Stimulated activated CD4-positive, alpha-beta T cell treated with anti-CD3 and anti-CD28 coated beads, Interleukin-12 subunit alpha, Interleukin-12 subunit beta, amount 100 ng/mL, for 4 hours (primary cell): ENCODE data around the gene ATAD3C.
A peak's percentile ranks its signal among the peaks of the same experiment; 100 is the strongest.
"Not testable (repeated sequence)": the region's sequence is repeated elsewhere in the genome, so short reads cannot be mapped to it uniquely, and the experiment has no call there.

Source experiments
- DNase-seq: peaks from one replicate; pipeline ENCODE4 v3.0.0-alpha.2; 2020

ATAD3C gene

DNA sequence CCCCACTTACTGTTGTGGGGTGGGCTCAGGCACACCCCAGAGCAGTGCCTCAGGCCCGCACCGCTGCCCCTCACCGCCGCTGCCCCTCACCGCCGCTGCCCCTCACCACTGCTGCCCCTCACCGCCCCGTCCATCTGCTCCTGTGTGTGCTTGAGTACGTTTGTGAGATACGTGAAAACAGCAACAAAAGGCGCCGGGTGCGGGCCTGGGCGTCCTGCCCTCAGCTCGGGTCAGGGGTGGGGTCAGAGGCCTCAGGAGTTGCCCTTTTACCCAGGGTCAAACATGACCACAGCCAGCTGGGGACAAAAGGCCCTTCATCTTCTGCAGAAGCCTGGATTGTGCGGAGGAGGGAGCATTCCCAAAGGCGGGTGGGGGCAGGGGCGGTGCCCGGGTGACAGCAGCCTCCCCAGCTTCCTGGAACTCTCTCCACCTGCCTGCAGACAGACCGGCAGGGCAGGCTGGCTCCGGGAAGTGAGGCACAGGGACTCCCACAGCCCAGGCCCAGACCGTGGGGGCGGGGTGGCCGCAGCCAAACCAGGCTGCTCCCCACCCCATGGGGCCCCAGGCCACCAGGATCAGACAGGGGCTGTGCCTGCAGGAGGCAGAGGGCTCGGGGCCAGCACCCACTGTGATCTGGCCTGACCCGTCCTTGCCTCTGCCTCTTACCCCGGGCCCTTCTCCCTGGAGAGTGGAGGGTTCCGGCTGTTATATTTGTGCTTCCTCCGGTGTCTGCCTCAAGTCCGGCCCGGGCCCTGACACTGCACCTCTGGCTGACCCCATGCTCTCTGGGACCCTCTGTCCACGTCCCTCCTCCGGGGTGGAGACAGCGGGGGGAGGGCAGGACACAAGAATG is 16.3 kb upstream of the ATAD3C start:
- no peak for DNase-seq

GRCh38 chr1:1433804-1434130 is 15.7 kb upstream of the ATAD3C start:
- DNase-seq, result peak; percentile 48

DNA sequence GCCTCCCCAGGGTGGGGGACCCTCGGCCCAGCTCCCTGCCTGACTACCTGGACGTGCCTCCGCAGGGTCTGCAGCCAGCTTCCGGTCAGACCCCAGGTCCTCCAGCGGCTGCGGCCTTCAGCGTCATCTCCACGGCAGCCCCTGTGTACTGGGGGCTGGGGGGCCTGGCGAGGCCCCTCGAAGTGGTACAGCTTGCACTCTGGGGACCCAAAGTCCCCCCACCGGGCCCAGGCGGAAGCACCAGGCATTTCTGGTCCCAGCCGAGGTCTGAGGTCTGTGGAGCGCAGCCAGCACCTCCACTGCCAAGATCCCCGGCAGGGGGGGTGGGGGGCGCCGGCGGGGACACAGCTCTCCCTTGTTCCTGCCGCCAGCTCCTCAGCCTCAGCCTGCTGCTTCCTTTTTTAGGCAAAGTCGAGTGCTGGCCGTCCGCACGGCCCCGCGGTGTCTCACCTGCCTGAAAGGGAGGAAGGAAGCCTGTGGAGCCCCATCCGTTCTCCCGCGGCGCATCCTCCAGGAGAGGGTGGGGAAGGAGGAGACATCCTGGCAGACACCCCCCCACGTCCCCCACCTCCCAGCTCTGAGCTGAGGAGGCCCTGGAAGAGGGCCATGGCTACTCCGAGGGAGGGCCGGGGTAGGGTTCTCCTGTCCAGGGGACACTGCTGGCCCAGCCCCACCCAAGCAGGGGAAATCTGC is 15.2 kb upstream of the ATAD3C start:
- DNase-seq, result no peak

DNA sequence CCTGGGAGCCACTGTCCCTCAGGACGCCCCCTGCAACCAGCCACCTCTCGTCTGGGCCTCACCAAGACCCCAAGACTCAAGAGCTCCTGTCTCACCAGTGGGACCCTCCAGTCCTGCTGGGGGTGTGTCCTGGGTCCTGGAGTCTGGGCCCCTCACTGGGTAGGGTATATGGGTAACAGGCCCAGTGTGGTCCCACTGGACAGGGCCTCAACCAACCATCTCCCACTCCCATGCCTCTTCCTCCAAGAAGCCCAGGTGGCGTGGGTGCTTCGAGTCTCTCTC is 14.7 kb upstream of the ATAD3C start:
- no peak for DNase-seq

DNA sequence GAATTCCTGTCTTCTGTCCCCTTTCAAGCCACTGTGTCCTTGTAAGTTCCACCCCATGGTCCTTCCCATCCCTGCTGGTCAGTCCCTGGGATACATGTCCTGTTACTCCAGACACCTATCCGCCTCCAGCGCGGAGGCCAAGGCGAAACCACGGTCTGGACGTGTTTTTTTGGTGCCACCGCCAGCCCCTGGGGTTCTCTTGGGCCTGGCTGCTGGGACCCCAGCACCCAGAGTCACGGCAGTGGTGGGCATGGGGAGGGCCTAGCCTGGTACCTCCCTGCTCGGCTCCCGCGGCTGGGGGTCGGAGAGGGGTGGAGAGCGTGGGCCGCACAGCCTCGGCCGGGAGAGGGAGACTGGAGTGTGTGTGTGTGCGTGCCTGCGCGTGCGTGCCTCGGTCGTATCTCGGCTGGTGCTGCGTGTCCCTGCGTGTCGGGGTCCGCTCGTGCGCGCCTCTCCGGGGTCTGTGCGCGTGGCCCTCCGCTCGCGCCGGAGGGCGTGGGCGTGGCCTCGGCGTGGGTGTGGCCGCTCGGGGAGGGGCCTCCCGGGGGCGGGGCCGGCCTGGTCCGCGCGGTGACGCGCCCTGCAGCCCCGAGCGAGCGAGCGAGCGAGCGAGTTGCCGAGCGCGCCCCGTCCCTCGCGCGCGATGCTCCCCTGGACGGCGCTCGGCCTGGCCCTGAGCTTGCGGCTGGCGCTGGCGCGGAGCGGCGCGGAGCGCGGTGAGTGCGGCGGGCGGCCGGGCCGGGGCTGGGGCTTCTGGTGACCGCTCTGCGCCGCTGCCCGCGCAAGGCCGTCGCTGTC is 14.2 kb upstream of the ATAD3C start, which contains the start of gene VWA1:
TSS of gene VWA1 (plus strand) at position 585 of the 798 bp plus-strand sequence. CDS start at position 644, 59 bp downstream.
- DNase-seq, result peak; percentile 71

- no peak for DNase-seq
Observed at GRCh38 chr1:1435911-1436629, 13.4 kb upstream of the ATAD3C start.

GRCh38 chr1:1436630-1437032 is 12.9 kb upstream of the ATAD3C start:
- no peak for DNase-seq

DNA sequence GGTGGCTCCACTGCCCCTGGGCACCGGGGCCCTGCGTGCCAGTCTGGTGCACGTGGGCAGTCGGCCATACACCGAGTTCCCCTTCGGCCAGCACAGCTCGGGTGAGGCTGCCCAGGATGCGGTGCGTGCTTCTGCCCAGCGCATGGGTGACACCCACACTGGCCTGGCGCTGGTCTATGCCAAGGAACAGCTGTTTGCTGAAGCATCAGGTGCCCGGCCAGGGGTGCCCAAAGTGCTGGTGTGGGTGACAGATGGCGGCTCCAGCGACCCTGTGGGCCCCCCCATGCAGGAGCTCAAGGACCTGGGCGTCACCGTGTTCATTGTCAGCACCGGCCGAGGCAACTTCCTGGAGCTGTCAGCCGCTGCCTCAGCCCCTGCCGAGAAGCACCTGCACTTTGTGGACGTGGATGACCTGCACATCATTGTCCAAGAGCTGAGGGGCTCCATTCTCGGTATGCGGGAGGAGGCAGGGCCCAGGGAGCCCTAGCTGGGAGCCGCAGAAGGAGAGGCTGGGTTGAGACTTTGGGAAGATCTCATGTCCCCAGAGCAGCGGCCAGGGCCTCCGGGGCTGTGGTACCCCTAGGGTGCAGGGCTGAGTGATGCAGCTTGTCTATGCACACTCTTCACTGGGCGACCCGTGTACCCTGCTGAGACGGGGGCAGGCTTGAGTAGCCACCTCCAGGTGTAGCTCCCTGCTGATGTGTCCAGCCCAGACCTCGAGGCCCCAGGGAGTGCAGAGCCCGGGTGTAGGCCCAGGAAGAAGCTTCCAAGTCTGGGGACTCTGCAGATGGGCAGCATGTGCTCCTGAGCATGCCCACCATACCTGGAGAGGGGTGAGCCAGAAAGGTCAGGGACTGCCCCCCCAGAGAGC is 12.2 kb upstream of the ATAD3C start:
- DNase-seq, result no peak

GRCh38 chr1:1437904-1438376 is 11.5 kb upstream of the ATAD3C start:
- no peak for DNase-seq

GRCh38 chr1:1438531-1439381 is 10.7 kb upstream of the ATAD3C start:
- no peak for DNase-seq

DNA sequence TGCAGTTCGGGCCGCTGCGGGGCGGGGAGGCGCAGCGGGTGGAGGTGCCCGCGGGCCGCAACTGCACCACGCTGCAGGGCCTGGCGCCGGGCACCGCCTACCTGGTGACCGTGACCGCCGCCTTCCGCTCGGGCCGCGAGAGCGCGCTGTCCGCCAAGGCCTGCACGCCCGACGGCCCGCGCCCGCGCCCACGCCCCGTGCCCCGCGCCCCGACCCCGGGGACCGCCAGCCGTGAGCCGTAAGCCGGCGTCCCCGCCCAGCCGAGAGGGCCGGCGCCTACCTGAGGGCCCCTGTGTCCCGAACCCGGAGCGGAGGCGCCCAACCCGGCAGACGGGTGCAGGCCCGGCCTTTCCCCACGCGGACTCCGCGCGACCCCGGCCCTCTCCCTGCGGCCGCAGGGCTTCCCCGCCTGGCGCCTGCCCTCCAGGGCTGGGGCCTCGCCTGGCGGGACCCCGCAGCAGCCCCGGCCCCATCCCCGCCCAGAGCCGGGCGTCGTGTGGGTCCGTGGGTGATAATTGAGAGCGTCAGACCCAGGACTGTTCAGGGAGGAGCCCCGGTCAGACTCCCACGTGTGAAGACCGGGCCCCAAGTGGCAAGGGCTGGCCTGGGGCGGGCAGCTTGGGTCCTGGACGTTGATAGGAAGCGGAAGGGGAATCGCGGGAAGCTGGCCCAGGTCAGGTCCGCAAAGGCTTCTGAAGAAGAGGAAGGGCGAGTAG is 9.8 kb upstream of the ATAD3C start:
- no peak for DNase-seq

DNA sequence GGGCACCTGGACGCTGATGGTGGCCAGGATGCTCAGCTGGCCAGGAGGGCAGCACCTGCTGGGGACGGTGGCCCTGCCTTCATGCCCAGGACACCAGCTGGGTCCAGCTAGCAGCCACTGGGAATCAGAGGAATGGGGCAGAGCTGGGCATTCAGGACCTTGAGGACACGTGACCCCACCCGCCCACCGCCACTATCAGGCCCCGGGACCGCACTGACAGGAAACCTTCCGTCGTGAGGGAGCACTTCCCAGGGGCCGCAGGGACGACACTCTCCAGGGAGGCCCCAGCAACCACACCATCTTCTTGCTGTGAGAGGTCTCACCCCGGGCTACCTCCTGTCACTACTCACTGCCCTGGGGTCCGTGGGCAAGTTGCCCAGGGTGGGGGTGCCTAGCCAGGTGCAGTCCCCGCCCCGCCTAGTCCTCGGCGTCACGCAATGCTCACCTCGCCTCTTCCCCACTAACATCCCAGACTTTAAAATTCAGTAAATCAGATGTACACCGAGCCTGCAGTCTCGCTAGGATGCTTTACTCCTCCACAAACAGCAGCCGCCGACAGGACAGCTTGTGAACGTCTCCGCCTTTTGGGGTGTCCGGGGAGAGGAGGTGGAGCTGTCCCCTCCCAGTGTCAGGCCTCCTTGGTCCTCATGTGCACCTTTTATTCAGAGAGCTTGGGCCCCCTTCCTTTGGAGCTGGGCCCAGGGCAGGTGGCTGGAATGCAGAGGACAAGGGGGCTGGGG is 9.1 kb upstream of the ATAD3C start:
- no peak for DNase-seq

DNA sequence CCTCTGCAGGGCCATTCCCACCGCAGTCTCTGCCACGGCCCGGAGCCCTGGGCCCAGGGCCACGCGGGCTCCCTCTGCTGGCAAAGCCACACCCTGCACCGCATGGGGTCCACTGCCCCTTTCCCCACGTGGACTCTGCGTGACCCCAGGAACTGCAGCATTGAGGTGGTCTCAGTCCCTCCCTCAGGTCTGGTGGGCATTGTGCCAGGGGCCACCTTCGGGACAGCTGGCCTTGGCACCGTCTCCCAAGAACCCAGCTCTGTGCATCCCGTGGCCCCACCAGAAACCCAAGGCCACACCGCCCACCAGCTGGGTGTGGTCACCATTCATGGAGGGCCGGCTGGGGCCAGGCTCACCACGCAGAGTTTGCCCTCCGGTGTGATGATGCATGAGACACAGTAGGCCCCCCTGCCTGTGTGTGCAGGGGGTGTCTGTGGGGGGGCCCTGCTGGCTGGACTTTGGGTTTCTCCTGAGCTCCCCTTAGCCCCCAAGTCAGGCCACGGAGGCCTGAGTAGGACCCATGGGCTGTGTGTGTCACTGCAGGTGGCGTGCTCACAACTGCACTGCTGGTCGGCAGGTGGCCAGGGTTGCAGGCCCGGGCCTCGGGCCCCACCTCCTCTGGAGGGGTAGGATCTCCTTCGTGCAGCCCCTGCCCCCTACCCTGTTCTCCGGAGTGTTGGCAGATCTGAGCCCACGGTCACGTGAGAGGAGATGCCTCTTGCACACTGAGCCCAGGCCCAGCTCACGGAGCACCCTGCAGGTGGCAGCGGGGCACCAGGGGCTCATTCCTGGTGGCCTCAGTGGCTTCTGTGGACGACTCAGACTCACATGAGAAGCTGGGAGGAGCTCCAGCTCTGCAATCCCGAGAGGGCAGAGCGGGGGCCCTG is 8.2 kb upstream of the ATAD3C start:
- peak; percentile 71 for DNase-seq

GRCh38 chr1:1442069-1442770 is 7.3 kb upstream of the ATAD3C start:
- no peak for DNase-seq

- DNase-seq, result not testable (repeated sequence)
Observed at GRCh38 chr1:1446631-1447030, 2.9 kb upstream of the ATAD3C start.

DNA sequence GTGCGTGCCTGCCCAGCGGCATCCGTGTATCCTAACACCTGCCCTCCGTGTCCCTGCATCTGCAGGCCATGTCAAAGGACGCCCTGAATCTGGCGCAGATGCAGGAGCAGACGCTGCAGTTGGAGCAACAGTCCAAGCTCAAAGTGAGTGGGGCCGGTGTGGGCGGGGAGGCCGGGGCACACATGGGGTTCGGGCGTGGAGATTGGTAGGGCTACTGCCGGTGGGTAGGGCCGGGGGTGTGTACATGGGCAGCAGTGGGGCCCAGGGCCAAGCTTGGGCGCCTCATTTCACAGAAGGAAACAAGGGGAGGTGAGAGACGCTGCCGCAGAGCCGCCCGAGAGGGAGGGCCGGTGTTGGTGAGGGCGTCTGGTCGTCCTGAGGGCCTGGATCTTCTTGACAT is 1.1 kb downstream of the ATAD3C start:
- DNase-seq, result not testable (repeated sequence)

GRCh38 chr1:1451696-1452364 is 2.3 kb downstream of the ATAD3C start:
- no peak for DNase-seq
